ENCODE results near the gene PAGR1.

The PAGR1 gene

DNA sequence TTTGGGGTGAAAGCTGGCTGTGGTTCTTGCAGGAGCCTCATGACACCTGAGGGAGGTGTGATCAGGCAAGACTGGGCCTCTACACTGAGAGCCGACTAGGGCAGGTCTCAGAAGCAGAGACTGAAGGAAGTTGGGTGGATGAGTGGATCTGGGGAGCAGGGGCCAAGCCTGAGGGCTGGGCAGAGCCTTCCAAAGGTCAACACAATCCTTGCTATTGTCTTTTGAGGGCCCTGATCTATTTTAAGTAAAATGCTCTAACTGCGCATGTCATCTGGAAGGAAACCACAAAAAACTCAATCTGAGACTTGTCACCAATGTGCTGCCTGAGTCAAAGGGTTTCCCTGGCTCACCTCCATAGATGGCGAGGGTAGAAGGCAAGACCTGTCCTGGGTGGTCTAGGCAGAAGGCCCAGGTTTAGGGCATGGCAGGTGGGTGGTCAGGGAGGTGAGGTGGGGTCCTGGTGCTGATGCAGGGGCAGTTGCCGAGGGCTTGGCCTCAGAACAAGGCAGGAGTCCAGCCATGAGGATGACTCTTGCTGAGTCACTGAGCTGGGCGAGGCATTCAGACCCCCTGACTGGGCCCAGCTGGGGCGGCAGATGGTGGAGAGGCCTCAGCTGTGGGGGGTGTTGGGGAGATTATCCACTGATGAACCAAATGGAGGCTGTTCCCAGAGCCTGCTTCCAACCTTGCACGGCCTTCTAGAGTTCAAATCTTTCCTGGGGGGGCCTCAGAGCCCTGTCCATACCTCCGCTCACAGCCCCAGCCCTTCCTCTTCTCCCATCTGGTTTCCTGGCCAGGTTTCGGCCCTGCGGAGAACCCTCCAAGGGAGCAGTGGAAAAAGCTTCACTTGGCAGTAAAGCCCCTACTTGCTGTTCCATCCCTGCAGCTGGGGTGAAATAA is 9.4 kb downstream of the PAGR1 start:
- TF ChIP-seq EP300 (IDR thresholded peaks at IDR 0.05; ENCODE audit: borderline replicate concordance) (no peak), CEBPB (IDR thresholded peaks at IDR 0.05) (no peak), TEAD4 (IDR thresholded peaks at IDR 0.05) (no peak)

DNA sequence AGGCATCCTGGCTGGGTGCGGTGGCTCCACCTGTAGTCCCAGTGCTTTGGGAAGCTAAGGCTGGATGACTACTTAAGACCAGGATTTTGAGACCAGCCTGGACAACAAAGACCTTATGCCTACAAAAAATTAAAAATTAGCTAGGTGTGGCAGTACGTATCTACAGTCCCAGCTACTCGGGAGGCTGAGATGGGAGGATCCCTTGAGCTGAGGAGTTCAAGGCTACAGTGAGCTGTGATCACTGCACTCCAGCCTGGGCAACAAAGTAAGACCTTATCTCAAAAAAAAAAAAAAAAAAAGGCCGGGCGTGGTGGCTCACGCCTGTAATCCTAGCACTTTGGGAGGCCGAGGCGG is 10.4 kb downstream of the PAGR1 start:
- no peak for TF ChIP-seq CEBPB (IDR thresholded peaks at IDR 0.05)

DNA sequence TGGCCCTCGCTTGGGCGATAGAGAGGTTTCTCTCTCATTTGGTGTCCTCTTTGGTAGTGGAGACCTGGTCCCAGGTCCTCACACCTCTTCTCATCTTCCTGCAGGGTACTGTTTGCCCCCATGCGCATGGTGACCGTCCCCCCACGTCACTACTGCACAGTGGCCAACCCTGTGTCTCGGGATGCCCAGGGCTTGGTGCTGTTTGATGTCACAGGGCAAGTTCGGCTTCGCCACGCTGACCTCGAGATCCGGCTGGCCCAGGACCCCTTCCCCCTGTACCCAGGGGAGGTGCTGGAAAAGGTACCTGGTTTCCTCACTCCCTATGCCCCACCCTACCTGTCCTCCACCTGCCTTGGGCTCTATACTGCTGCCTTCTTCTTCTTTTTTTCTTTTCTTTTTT is 14.8 kb downstream of the PAGR1 start:
- TF ChIP-seq EGR1 (IDR thresholded peaks at IDR 0.05) (no peak), EP300 (IDR thresholded peaks at IDR 0.05; ENCODE audit: borderline replicate concordance) (no peak)
- TF ChIP-seq, protein P1, sequence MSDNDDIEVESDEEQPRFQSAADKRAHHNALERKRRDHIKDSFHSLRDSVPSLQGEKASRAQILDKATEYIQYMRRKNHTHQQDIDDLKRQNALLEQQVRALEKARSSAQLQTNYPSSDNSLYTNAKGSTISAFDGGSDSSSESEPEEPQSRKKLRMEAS (IDR thresholded peaks at IDR 0.05): no peak

GRCh38 chr16:29831490-29831889 is 15.5 kb downstream of the PAGR1 start:
- no peak for TF ChIP-seq NFIC (IDR thresholded peaks at IDR 0.05)
- TF ChIP-seq EP300 (IDR thresholded peaks at IDR 0.05; ENCODE audit: borderline replicate concordance): no peak
- no peak for TF ChIP-seq RAD21 (IDR thresholded peaks at IDR 0.05; ENCODE audit: low read depth)
- TF ChIP-seq YY1 (IDR thresholded peaks at IDR 0.05; ENCODE audit: low read depth): no peak

GRCh38 chr16:29834079-29834478 is 18.1 kb downstream of the PAGR1 start:
- TF ChIP-seq FOXM1 (IDR thresholded peaks at IDR 0.05; ENCODE audit: borderline replicate concordance, low read depth) (no peak), CEBPB (IDR thresholded peaks at IDR 0.05) (no peak), RAD21 (IDR thresholded peaks at IDR 0.05; ENCODE audit: low read depth) (no peak), ZBTB7A (IDR thresholded peaks at IDR 0.05; ENCODE audit: low read depth) (no peak), YY1 (IDR thresholded peaks at IDR 0.05; ENCODE audit: low read depth) (no peak)
- TF ChIP-seq, protein P2, sequence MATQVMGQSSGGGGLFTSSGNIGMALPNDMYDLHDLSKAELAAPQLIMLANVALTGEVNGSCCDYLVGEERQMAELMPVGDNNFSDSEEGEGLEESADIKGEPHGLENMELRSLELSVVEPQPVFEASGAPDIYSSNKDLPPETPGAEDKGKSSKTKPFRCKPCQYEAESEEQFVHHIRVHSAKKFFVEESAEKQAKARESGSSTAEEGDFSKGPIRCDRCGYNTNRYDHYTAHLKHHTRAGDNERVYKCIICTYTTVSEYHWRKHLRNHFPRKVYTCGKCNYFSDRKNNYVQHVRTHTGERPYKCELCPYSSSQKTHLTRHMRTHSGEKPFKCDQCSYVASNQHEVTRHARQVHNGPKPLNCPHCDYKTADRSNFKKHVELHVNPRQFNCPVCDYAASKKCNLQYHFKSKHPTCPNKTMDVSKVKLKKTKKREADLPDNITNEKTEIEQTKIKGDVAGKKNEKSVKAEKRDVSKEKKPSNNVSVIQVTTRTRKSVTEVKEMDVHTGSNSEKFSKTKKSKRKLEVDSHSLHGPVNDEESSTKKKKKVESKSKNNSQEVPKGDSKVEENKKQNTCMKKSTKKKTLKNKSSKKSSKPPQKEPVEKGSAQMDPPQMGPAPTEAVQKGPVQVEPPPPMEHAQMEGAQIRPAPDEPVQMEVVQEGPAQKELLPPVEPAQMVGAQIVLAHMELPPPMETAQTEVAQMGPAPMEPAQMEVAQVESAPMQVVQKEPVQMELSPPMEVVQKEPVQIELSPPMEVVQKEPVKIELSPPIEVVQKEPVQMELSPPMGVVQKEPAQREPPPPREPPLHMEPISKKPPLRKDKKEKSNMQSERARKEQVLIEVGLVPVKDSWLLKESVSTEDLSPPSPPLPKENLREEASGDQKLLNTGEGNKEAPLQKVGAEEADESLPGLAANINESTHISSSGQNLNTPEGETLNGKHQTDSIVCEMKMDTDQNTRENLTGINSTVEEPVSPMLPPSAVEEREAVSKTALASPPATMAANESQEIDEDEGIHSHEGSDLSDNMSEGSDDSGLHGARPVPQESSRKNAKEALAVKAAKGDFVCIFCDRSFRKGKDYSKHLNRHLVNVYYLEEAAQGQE (IDR thresholded peaks at IDR 0.05; ENCODE audit: low read depth): no peak

DNA sequence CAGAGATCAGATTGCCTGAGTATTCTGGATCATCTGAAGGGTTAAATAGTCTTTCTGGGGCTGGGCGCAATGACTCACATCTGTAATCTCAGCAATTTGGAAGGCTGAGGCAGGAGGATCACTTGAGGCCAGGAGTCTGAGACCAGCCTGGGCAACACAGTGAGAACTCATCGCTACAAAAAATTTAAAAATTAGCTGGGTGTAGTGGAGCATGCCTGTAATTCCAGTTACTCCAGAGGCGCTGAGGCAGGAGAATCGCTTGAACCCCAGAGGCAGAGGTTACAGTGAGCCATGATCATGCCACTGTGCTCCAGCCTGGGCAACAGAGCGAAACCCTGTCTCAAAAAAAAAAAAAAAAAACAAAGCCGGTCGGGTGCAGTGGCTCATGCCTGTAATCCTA is 20.0 kb downstream of the PAGR1 start:
- no peak for TF ChIP-seq RAD21 (IDR thresholded peaks at IDR 0.05; ENCODE audit: low read depth)
- TF ChIP-seq CREB1 (IDR thresholded peaks at IDR 0.05; ENCODE audit: low read depth): no peak
- TF ChIP-seq FOXM1 (IDR thresholded peaks at IDR 0.05; ENCODE audit: borderline replicate concordance, low read depth): no peak

- TF ChIP-seq NFIC (IDR thresholded peaks at IDR 0.05) (no peak), CEBPB (IDR thresholded peaks at IDR 0.05) (no peak), ZBTB7A (IDR thresholded peaks at IDR 0.05; ENCODE audit: low read depth) (no peak), CREB1 (IDR thresholded peaks at IDR 0.05; ENCODE audit: low read depth) (no peak), TEAD4 (IDR thresholded peaks at IDR 0.05) (no peak), TCF12 (IDR thresholded peaks at IDR 0.05; ENCODE audit: low read depth) (no peak)
- TF ChIP-seq, protein P2 (IDR thresholded peaks at IDR 0.05; ENCODE audit: low read depth): no peak
- TF ChIP-seq, protein P3, sequence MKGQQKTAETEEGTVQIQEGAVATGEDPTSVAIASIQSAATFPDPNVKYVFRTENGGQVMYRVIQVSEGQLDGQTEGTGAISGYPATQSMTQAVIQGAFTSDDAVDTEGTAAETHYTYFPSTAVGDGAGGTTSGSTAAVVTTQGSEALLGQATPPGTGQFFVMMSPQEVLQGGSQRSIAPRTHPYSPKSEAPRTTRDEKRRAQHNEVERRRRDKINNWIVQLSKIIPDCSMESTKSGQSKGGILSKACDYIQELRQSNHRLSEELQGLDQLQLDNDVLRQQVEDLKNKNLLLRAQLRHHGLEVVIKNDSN (IDR thresholded peaks at IDR 0.05): no peak
- TF ChIP-seq, protein P1 (IDR thresholded peaks at IDR 0.05): no peak
Measured at GRCh38 chr16:29836623-29837022, 20.7 kb downstream of the PAGR1 start.

GRCh38 chr16:29837841-29838240 is 21.9 kb downstream of the PAGR1 start:
- TF ChIP-seq, protein P2 (IDR thresholded peaks at IDR 0.05; ENCODE audit: low read depth): no peak
- TF ChIP-seq TCF12 (IDR thresholded peaks at IDR 0.05; ENCODE audit: low read depth): no peak
